ENCODE measurements around the gene HUS1B.
A peak's percentile ranks its signal among the peaks of the same experiment; 100 is the strongest.
"Not testable (repeated sequence)": the region's sequence is repeated elsewhere in the genome, so short reads cannot be mapped to it uniquely, and the experiment has no call there.

Gene HUS1B

DNA sequence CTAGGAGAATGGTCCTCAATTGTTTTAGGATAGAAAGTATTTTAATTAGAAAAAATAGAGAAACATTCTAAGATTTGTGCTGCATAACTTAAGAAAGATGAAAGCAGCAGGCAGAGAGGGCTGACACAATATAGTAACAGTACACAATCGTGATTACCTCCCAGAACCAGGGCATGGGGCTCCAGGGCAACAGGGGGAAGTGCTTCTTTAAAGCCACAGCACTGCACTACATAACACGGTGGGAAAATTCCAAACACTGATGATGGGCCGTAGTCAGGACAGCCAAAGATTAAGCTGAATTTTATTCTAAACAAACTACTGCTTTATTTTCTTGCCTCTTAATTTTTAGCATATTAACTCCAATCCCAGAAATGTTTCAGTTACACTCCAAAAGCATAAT, 21.6 kb upstream of the HUS1B start:
- no peak for DNase-seq

DNA sequence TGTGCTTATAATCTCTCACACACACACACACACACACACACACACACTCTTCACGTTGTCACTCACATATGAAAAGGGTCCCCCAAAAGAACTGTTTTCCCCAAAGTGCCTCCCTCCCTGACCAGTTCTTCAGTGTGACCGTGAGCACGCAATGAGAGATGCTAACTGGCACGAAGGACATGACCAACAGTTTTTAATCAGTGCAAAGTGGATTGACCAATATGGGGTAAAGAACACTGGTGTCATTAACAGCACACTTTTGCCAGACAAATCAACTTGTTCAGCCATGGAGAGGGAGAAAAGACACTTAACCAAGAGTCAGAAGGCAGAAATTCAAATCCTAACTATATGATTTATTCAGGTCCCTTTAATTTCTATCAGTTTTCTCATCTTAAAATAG, 21.0 kb upstream of the HUS1B start:
- no peak for DNase-seq

DNA sequence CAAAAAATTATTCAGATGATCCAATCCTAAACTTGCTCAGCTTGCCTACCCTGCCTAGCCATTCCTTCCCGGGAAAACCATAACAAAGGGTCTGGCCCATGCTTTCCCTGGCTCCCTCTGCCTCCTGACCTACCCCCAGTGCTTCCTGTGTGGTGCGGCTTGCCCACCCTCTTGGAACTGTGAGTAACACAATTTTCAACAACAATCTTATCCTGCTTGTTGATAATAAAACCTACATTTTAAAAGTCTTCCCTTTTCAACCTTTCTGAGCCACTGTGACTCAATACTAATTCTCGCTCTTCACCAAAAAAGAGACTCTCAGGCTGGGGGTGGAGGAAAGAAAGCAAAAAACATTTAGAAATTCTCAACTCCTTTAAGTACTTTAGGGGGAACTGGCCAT, 18.1 kb upstream of the HUS1B start:
- DNase-seq, result no peak

DNA sequence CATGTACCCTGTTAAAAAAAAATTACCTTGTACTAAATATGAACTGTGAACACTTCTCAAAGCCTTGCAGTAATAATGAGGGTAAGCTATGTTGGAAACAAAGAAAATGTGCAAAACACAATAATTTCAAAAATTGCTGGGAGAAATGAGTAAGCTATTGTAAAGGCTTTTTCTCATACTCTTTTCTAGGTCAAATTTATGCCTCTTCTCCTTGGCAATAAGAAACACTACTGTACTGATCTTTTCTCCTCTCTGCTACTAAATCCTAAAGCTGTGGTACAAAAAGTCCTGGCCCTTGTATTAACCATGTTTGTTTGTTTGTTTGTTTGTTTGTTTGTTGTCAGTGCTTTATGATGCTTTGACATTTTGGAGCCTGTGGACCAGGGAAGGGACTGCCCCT, 17.5 kb upstream of the HUS1B start:
- no peak for DNase-seq

DNA sequence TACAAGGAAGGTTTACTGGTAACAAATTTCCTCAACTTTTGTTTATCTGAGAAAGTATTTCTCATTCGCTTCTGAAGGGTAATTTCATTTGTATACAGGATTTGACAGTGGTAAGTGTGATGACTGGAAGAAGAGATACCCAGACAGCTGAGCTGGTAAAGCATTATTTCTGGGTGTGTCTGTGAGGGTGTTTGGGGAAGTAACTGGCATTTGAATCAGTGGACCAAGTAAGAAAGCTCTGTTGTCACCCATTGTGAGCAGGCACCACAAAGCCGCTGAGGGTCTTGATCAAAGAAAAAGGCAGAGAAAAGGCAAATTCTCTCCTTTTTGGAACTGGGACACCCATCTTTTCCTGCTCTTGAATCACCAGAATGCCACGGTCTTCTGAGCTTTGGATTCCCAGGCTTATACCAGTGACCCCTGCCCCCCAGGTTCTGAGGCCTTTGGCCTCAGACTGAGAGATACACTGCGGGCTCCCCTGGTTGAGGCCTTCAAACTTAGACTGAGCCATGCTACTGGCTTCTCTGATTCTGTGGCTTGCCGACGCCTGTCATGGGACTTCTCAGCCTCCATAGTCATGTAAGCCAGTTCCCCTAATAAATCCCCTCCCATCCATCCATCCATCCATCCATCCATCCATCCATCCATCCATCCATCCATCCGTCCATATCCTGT, 10.5 kb upstream of the HUS1B start:
- no peak for DNase-seq

DNA sequence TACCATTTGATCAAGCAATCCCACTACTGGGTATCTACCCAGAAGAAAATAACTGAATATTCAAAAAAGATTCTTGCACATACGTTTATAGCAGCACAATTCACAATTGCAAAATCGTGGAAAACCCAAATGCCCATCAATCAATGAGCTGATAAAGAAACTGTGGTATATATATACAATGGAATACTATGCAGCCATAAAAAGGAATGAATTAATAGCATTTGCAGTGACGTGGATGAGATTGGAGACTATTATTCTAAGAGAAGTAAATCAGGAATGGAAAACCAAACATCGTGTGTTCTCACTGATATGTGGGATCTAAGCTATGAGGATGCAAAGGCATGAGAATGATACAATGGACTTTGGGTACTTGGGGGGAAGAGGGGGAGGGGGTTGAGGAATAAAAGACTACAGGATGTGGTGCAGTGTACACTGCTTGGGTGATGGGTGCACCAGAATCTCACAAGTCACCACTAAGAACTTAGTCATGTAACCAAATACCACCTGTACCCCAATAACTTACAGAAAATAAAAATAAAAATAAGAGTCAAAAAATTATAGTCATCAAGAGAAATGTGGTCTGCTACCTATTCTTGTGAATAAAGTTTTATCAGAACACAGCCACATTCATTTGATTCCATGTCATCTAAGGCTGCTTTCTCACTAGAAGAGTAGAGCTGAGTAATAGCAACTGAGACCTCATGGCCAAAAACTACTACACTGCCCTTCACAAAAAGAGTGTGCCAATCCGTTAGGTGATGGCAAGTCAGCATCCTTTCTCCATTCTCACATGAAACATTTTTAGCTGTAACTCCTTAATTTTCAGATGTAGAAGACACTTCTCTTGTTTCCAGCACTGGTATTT, 8.7 kb upstream of the HUS1B start:
- no peak for DNase-seq

DNA sequence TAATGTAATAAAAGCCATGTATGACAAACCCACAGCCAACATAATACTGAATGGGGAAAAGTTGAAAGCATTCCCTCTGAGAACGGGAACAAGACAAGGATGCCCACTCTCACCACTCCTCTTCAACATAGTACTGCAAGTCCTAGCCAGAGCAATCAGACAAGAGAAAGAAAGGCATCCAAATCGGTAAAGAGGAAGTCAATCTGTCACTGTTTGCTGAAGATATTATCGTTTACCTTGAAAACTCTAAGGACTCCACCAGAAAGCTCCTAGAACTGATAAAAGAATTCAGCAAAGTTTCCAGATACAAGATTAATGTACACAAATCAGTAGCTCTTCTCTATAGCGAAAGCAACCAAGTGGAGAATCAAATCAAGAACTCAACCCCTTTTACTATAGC, 6.9 kb upstream of the HUS1B start:
- not testable (repeated sequence) for DNase-seq

DNA sequence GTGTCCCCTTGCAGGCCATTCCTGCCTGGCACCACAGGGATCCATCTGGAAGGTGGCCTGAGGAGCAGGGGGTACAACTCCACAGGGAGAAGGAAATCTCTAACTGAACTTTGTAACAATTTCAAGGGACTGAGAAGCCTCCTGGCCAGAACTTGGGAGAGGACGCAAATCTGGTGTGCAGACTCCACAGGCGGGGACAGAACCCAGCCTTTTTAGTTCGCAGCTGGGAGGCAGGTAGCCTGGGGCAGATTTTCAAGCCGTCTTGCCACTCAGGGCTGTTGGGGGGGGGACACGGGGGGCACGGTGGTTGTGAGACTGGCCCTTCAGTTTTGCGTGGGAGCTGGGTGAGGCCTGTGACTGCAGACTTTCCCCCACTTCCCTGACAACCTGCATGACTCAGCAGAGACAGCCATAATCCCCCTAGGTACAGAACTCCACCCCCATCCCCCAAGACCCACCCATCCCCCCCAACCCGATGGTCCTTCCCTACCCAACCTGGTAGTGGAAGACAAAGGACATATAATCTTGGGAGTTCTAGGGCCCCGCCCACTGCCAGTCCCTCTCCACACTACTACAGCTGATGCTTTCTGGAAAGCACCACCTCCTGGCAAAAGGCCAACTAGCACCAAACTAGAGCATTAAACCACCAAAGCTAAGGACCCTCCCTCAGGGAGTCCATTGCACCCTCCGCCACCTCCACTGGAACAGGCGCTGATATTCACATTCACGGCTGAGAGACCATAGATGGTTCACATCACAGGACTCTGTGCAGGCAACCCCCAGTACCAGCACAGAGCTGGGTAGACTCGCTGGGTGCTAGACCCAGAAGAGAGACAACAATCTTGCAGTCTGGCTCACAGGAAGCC, 3.0 kb upstream of the HUS1B start:
- peak; percentile 30 for DNase-seq

DNA sequence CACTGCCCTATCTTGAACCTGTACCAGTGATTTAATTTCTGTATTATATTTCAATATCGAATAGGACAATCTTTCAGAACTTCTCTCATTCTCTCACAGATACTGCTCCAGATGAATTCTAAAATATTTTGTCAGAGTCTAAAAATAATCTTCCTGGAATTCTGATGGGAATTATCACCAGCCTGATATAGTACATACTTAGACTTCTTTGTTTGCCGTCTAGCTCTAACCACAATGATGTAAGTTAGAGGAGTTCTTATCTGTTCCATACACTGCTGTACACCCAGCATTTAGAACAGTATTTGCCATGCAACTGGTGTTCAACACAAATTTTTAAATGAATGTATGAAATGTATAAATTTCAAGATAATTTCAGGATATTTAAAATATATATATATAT, 1.3 kb upstream of the HUS1B start:
- no peak for DNase-seq

DNA sequence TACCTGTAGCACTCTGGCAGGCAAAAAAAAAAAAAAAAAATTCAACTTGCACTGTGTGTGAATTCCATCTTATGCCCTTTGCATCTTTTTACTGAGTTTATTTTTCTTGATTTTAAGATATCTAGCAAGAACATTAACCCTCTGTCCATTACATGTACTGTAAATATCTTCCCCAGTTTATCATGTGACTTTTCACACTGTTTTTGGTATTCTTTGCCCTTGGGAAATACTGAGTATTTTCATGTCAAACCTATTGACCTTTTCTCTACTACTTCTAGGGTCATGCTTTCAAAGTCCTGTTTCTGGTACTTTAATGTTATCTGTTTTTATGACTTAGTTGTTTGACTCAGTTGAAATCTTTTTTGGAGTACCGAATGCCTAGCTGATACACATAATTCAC, 843 bp upstream of the HUS1B start:
- DNase-seq, result no peak

DNA sequence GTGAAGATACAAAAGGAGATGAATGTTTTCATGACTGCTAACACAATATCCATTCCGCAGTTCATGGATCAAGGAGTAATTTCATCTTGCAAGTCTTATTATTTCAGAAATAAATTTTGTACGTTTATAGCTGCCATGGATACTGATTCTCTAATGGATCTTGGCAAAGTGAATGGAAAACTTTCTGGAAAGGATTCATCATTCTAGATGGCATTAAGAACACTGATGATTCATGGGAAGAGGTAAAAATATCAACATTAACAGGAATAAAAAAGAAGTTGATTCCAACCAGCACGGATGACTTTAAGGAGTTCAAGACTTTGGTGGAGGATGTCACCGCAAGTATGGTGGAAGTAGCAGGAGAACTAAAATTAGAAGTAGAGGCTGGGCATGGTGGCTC, 2.8 kb downstream of the HUS1B start:
- DNase-seq, result no peak

DNA sequence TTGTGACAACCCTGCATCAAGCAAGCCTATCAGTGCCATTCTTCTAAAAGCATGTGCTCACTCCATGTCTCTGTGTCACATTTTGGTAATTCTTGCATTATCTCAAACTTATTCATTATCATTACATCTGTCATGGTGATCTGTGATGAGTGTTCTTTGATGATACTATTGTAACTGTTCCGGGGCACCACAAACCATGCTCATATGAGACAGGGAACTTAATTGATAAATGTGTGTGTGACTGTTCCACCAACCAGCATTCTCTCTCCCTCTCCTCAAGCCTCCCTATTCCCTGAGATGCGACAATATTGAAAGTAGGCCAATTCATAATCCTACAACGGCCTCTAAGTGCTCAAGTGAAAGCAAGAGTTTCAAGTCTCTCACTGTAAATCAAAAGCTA, 4.0 kb downstream of the HUS1B start:
- DNase-seq, result no peak

DNA sequence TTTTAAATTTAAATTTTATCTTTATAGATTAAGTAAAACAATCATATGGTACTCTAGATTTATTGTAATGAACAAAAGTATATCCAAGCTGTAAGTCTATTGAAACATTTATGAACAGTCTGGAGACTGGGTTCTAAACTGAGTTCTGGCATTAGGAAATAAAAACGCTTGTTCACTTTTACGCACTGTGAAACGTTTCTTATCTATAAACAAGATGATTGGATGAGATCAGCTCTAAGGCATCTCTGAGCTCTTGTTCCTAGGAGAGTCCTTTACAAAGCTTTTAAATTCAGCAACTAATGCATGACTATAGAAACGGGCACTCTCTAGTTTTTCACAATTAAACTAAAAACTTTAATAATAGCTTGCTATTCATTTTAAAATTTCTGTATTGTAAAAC, 6.8 kb downstream of the HUS1B start:
- no peak for DNase-seq

DNA sequence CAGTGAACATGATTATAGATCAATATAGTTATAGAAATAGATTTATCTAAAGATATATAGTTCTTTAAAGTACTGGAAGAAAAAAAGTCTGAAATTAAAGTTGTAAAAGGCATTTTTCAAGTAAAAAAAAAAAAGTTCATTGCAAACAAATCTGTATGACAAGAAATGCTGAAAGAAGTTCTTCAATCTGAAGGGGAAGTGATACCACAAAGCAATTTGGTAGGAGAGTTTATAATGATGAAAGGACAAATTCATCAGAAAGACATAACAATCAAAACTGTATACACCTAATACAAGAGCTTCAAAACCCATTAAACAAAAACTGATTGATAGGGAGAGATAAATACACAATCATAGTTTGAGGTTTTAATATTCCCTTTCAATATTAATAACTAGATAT, 14.1 kb downstream of the HUS1B start:
- no peak for DNase-seq

DNA sequence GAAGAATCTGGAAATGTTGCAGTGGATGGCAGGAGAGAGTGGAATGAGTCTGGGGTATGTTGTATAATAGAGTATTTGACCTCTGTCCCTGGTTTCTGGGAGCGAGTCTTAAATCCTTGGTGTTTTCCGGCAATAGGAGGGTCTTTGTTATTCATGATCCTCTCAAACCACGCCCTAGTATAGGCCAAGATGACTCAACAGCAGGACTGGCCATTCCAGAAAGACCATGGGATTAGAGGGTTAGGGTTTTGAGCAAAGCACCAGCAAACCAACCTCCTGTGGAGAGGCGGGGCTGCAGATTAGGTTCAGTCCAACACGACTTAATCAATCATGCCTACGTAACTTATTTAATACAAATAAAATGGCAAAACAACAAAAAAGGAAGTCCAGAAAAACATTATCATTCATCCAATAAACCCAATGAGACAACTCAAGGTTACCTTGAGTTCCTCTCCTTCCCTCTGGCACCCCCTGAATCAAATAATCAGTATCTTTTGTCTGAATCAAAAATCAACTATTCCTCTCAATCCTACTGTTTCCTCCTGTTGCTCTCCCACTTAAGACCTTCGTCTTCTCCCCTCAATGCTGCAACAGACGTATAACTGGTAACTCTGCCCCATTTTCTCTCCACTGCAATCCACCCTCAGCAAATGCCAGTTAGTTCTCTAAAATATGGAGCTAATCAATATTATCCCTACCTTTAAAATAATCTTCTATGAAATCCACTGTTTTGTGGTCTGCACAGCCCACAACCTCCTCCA, 15.5 kb downstream of the HUS1B start:
- no peak for DNase-seq

DNA sequence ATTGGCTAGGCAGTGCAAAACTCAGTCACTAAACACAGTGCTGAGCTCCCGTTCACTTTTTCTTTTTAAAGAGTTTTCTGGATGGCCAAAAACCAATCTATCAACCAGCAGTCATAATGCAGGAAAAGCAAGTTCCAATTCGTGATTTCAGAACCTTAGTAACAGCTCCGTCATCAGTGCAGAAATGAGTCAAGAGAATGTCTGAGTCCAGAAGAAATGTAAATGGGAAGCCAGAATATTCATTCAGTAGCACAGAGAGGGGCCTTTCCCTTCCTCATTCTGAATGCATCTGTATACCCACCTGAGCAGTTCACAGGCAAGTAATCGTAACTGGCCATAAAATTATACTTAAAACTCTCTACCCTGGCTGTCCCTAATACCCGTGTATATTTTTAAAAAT, 20.4 kb downstream of the HUS1B start:
- no peak for DNase-seq

DNA sequence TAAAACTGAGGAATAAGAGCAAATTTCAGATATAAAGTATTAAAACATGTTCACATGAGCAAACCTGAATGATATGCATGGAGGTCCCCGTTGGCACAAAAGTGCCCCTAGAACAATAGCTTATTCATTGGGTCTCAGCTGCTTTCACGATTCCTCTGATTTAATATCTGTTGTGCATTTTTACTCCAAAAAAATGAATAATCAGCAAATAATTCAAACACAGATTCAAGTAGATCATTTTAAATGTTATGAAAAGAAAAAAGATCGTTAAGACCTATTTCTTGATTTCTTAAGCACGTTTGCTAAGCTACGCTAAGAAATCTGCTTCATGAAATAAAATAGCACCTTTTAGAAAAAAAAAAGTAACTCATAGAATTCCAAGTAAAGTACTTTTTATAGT, 21.7 kb downstream of the HUS1B start:
- DNase-seq, result no peak

DNA sequence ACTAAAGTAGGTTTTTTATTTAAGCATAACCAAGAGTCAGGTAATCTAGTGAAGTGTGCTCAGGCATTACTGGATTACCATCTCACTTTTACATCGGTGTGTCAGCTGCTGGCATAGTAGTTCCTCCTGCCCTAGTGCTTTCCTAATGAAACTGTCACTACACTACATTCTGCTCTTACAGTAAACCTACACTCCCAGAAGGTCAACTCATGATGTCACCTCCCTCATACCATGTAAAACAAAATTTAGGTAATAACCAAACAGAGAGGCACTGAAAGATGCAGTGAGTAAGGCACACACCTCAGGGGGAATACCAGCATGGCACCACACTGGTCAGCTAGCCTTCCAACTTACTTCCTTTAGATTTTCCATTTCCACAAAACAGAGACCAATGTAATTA, 23.3 kb downstream of the HUS1B start:
- DNase-seq, result no peak

DNA sequence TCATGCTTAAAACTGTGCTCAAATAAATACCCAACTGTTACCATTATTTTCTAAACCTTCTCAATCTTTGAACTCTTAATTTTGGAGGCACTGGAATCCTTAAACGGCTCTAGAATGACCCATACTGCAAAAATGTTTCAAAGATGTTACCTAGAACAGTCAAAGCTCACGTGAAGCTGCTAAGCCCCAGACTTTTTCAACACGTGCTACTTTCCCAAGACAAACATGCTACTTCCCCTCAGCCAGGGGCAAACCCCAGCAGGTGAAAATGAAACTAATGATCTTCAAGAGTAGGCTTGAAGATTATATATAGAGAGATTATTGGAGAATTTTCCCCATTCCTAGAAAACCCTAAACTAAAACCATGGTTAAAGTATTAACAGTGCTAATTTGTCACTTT, 28.1 kb downstream of the HUS1B start:
- no peak for DNase-seq

DNA sequence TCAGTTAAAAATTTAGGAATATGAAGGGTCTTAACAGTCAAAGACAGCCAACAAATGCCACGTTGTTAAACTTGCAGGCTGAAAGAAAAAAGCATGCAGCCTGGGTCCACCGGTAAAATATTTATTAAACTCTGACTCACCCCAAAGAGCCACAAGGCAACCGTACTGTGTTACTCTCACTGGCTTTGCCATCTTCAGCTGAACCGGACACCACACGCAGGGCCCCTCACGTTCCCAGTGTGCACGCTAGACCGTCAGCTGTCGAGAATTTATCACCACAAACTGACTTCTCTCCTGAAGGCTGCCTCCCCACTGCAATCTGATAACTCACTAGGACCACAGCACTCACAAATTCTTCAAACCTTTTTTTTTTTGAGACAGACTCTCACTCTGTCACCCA, 30.7 kb downstream of the HUS1B start:
- DNase-seq, result no peak

DNA sequence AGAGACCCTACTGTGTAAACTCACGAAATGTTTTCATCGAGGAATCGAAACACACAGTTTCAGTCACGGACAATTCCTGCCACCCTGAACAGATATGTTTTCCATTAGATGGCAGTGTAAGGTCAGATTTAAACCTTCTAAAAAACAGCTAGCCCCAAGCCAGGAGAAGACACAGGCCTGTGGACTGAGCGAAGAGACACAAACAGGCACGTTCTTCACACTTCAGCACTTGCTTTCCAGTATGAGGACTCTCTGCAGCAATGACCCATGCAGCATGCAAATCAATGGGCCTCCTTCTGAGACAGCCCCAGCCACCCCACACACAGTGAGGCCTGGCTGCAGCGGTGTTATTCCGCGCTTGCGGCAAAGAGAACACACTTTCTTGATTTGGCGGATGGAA, 31.9 kb downstream of the HUS1B start:
- no peak for DNase-seq

DNA sequence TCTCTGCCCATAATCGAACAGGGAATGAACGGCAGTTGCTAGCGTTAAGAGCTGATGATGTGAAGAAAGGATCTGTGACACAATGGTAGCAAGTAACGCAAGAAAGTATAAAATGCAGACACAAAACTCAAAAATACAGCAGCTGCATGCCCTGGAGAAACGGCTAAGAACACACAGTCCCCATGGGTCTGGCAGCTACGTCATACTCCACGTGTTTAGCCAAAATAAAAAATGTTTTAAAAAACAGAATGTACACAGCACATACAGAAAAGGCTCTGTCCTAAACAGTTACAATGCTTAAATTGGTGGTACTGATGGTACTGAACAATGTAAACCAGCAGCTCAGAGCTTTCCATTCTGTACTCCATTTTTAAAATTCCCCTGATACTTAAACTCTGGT, 34.4 kb downstream of the HUS1B start:
- DNase-seq, result no peak

DNA sequence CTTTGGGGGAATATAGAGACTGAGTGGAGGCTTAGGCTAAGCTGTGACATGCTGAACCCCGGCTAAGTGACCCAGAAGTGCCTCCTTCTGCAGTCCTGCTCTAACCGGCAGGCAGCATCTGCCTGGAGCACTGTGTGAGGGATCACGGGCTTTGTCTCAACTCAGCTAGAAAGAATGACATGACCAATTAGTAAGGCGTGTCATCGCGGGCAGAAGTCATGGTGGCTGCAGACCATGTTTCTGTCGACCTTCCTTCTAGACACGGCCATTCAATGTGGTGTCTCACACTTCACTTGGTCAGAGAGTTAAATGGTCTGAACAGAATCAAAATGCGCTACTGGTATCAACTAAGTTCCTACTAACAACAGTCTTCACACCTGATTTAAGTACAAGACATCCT, 35.0 kb downstream of the HUS1B start:
- DNase-seq, result no peak

Data from stimulated activated CD8-positive, alpha-beta memory T cell treated with anti-CD3 and anti-CD28 coated beads, Interleukin-4, amount 100 ng/mL, for 48 hours (primary cell).